Retinal pigment epithelial cell (primary cell): ENCODE results near the gene CALML5.

Source experiments
- DNase-seq: peaks from one replicate; pipeline ENCODE4 v3.0.0-alpha.2; 2010; ENCODE audit warnings: low read depth
- H3K4me3 ChIP-seq: 2 replicates; pipeline ENCODE4 v1.5.1; 2011; ENCODE audit warnings: mild to moderate bottlenecking, low read length, control low read depth, moderate library complexity
- TF ChIP-seq, protein P1 (sequence below): conservative IDR thresholded peaks from 2 replicates; pipeline ENCODE4 v1.5.1; 2011; ENCODE audit warnings: low read depth, low read length, control low read depth, inconsistent platforms

CALML5 gene

DNA sequence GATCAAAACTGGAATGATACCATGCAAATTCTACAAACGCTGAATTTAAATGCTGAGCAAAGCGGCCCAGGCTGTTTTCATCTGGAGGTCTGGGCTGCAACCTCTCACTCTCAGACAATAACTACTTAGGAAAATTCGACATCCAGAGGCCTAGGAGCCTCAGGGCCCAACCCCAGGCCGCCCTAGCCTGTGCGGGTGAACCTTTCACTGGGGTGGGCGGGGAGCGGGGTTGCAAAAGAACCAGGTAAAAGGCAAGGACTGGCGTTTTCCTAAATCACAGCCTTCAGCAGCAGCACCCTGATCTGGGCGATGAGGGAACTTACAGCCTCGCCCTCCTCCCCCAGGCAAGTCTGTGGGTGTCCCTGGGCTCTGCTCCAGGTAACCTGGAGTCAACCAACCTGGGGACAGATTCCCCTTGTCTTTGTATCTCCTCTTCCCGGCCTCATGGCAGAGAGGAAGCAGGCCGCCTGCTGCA is 33.4 kb downstream of the CALML5 start:
- no peak overlapping the region for H3K4me3 ChIP-seq
- no peak for DNase-seq
- TF ChIP-seq, protein P1, sequence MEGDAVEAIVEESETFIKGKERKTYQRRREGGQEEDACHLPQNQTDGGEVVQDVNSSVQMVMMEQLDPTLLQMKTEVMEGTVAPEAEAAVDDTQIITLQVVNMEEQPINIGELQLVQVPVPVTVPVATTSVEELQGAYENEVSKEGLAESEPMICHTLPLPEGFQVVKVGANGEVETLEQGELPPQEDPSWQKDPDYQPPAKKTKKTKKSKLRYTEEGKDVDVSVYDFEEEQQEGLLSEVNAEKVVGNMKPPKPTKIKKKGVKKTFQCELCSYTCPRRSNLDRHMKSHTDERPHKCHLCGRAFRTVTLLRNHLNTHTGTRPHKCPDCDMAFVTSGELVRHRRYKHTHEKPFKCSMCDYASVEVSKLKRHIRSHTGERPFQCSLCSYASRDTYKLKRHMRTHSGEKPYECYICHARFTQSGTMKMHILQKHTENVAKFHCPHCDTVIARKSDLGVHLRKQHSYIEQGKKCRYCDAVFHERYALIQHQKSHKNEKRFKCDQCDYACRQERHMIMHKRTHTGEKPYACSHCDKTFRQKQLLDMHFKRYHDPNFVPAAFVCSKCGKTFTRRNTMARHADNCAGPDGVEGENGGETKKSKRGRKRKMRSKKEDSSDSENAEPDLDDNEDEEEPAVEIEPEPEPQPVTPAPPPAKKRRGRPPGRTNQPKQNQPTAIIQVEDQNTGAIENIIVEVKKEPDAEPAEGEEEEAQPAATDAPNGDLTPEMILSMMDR = no peak

DNA sequence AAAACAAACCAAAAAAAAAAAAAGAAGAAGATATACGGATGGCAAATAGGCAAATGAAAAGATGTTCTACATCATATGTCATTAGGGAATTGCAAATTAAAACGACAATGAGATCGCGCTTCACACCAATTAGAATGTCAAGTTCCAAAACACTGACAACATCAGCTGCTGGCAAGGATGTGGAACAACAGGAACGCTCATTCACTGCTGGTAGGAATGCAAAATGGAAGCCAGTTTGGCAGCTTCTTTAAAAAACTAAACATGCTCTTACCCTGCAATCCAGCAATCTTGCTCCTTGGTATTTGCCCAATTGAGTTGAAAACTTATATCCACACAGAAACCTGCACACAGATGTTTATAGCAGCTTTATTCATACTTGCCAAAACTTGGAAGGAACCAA is 34.8 kb downstream of the CALML5 start:
- DNase-seq = no peak
- TF ChIP-seq, protein P1 = no peak
- no peak overlapping the region for H3K4me3 ChIP-seq

DNA sequence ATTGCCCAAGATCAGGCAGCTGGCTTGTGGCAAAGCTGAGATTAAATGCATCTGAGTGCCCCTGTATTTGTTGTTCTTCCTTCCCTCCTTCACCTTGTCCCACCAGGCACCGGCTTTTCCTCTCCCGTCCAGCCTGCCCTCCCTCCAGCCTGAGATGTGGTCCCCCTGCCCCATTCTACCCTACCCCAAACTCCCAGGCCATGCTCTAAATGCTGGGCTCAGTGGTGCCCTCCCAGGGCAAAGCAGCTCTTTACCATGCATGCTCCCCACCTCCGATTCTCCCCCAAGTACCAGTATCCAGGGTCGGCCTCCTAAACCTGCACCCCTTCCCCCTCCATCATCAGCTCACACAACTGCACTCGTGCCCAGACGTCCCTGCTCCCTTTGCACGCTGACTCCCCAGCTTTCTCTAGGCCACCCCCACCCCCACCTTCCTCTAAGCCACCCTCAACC is 36.5 kb downstream of the CALML5 start:
- TF ChIP-seq, protein P1 = peak; percentile 24
- DNase-seq = no peak
- no peak overlapping the region for H3K4me3 ChIP-seq

DNA sequence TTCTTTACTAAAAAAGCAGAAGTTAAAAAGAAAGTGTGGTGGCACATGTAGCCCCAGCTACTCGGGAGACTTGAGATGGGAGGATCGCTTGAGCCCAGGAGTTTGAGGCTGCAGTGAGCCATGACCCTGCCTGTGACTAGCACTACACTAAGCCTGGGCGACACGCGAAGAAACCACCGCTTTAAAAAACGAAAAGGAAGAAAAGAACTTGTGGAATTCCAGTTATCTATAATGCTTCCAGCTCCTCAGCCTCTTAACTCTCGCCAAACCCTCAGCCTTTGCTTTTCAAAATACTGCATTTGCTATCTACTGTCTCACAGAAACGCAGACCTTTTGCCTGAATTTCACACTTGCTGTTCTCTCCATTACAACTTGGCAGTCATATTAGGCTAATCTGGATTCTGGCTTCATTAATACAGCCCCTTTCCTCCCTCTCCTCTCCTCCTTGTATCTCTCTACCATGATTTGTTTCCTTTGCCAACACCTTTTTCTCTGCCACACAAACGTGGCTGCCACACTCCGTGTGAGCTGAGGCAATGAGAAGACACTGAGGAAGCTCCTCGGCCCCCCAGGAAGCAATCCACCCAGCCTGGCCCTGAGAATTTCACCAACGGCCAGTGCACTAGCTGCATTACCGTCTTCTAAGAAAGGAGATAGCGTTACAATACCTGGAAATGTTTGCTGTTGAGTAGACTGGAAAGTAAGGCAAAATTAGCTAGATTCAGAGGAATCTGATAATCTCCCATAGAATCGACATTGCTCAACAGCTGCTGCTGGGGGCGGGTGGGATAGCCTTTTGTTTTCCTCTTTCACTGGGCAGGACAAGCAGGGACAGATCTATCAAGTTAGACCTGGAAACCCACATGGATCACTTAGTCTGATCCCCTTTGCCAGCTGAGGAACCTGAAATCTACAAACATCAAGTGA is 37.2 kb downstream of the CALML5 start:
- no peak for DNase-seq
- TF ChIP-seq, protein P1 = no peak
- peak overlapping the region; percentile 31 for H3K4me3 ChIP-seq

DNA sequence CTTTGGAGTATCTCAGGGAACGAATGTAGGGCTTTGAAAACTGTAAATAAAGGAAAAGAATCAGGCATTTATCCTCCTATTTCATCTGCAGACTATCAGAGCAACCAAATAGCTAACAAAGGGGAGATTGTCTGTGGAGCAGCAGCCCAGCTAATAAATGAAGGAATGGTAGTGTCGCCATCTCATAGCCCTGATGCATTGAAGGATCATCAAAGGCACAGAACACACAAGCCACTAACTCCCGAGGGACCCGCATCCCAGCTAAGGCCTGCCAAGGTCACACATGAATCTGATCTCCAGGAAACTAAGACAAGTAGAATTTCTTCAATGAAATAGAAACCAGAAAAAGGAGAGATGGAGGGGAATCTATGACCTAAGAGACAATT is 38.2 kb downstream of the CALML5 start:
- TF ChIP-seq, protein P1 = no peak
- H3K4me3 ChIP-seq = no peak overlapping the region

DNA sequence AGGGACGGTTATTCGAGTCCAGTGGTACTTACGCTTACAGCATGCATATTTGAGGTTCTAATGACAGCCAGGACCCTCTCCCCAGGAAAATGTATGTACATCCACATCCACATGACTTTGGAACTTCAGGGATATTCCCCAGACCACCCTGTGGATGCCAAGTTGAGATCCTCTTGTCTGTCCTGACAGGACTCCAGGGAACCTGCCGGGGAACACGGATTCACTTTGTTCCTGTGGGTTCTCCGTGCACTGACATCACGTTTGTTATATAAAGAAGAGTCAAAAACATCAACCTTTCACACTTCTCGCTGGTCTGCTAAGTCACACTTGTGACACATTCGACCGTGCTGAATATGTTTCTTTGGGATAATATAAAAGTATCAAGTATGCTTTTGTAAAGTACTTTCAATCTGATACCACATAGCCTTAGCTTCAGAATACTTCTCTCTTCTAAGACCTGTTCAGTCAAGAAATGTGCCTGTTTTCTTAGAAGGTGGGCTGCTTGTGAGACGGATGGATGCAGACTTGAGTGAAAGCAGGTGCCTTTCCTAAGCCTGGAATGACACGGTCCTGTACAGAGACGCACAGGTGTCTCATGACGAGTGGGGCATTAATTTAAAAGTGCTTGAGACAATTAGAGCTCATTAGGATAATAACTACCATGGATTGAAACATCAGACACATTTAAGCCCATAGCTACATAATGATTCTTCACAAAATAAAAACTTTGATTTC is 38.7 kb downstream of the CALML5 start:
- no peak overlapping the region for H3K4me3 ChIP-seq
- TF ChIP-seq, protein P1 = no peak
- no peak for DNase-seq

More for the DNA sequence above, 38.2 kb downstream of the CALML5 start:
- DNase-seq = no peak
